H9 (cell line): ENCODE data around the gene EML4. TPM values are rescaled to one million over a fixed set of nuclear protein-coding genes. Genes with fewer than 3 reads are reported as not detected.
A peak's percentile ranks its signal among the peaks of the same experiment; 100 is the strongest.

Experiments used
- DNase-seq: peaks from one replicate; pipeline ENCODE4 v3.0.0-alpha.2; 2017
- H2AFZ ChIP-seq: one replicate; pipeline ENCODE4 v1.6.1; 2013; ENCODE audit warnings: mild to moderate bottlenecking, low read length, control low read depth, moderate library complexity
- H2AK5ac ChIP-seq: 2 replicates; pipeline ENCODE4 v1.6.1; 2013; ENCODE audit warnings: low read length, control low read depth, mixed read lengths; ENCODE audit not compliant: insufficient read length
- H2BK120ac ChIP-seq: one replicate; pipeline ENCODE4 v1.6.1; 2013; ENCODE audit warnings: low read depth, mild to moderate bottlenecking, low read length, control low read depth, inconsistent platforms; ENCODE audit not compliant: poor library complexity, severe bottlenecking
- H2BK12ac ChIP-seq: 2 replicates; pipeline ENCODE4 v1.6.1; 2013; ENCODE audit warnings: low read length, control low read depth, mixed read lengths, low read depth; ENCODE audit not compliant: insufficient read length
- H2BK15ac ChIP-seq: 2 replicates; pipeline ENCODE4 v1.6.1; 2013; ENCODE audit warnings: low read depth, low read length, control low read depth
- H2BK20ac ChIP-seq: one replicate; pipeline ENCODE4 v1.6.1; 2013; ENCODE audit warnings: low read depth, mild to moderate bottlenecking, low read length, control low read depth, inconsistent platforms; ENCODE audit not compliant: poor library complexity, severe bottlenecking
- H2BK5ac ChIP-seq: 2 replicates; pipeline ENCODE4 v1.6.1; 2013; ENCODE audit warnings: low read length, control low read depth, mixed read lengths; ENCODE audit not compliant: insufficient read length
- H3K14ac ChIP-seq: 2 replicates; pipeline ENCODE4 v1.6.1; 2013; ENCODE audit warnings: low read length, control low read depth; ENCODE audit not compliant: insufficient read depth
- H3K18ac ChIP-seq: 2 replicates; pipeline ENCODE4 v1.6.1; 2013; ENCODE audit warnings: low read depth, mild to moderate bottlenecking, mixed read lengths, low read length, control low read depth; ENCODE audit not compliant: insufficient read length
- H3K23ac ChIP-seq: 2 replicates; pipeline ENCODE4 v1.6.1; 2013; ENCODE audit warnings: low read length, control low read depth, mixed read lengths, low read depth; ENCODE audit not compliant: insufficient read length
- H3K23me2 ChIP-seq: 2 replicates; pipeline ENCODE4 v1.6.1; 2013; ENCODE audit warnings: low read depth, mild to moderate bottlenecking, mixed read lengths, low read length, control low read depth; ENCODE audit not compliant: insufficient read length, poor library complexity, severe bottlenecking
- H3K27ac ChIP-seq: 2 replicates; pipeline ENCODE4 v1.5.1; 2013; ENCODE audit warnings: low read length, control low read depth, mixed read lengths, low read depth; ENCODE audit not compliant: insufficient read length
- H3K27me3 ChIP-seq: 2 replicates; pipeline ENCODE4 v1.6.1; 2013; ENCODE audit warnings: low read length, control low read depth, inconsistent platforms; ENCODE audit not compliant: insufficient read depth
- H3K4ac ChIP-seq: 2 replicates; pipeline ENCODE4 v1.6.1; 2013; ENCODE audit warnings: low read depth, mild to moderate bottlenecking, control low read depth, inconsistent platforms, low read length, moderate library complexity
- H3K4me1 ChIP-seq: 2 replicates; pipeline ENCODE4 v1.6.1; 2013; ENCODE audit warnings: low read length, control low read depth, inconsistent platforms; ENCODE audit not compliant: insufficient read depth
- H3K4me2 ChIP-seq: 2 replicates; pipeline ENCODE4 v1.6.1; 2013; ENCODE audit warnings: low read length, control low read depth, mixed read lengths; ENCODE audit not compliant: insufficient read length, insufficient read depth
- H3K56ac ChIP-seq: 2 replicates; pipeline ENCODE4 v1.6.1; 2013; ENCODE audit warnings: low read depth, mild to moderate bottlenecking, mixed read lengths, low read length, control low read depth; ENCODE audit not compliant: insufficient read length
- H3K79me1 ChIP-seq: 2 replicates; pipeline ENCODE4 v1.6.1; 2013; ENCODE audit warnings: low read depth, mild to moderate bottlenecking, moderate library complexity, low read length, control low read depth, inconsistent platforms; ENCODE audit not compliant: insufficient read depth, poor library complexity, severe bottlenecking
- H3K79me2 ChIP-seq: 2 replicates; pipeline ENCODE4 v1.6.1; 2013; ENCODE audit warnings: low read length, control low read depth, inconsistent platforms; ENCODE audit not compliant: insufficient read depth
- H3K9ac ChIP-seq: 2 replicates; pipeline ENCODE4 v1.6.1; 2013; ENCODE audit warnings: low read length, control low read depth, mixed read lengths; ENCODE audit not compliant: insufficient read length; ENCODE audit errors: extremely low read depth
- H3K9me3 ChIP-seq: one replicate; pipeline ENCODE4 v1.6.1; 2013; ENCODE audit warnings: low read depth, low read length, inconsistent platforms; ENCODE audit not compliant: control insufficient read depth
- H3T11ph ChIP-seq: one replicate; pipeline ENCODE4 v1.6.1; 2013; ENCODE audit warnings: mild to moderate bottlenecking, low read length, control low read depth, inconsistent platforms
- H4K20me1 ChIP-seq: one replicate; pipeline ENCODE4 v1.6.1; 2013; ENCODE audit not compliant: control insufficient read depth, insufficient read length, insufficient read depth
- H4K5ac ChIP-seq: 2 replicates; pipeline ENCODE4 v1.6.1; 2013; ENCODE audit warnings: low read depth, mild to moderate bottlenecking, mixed read lengths, low read length, control low read depth; ENCODE audit not compliant: insufficient read length
- H4K8ac ChIP-seq: replicated peaks from 2 replicates; pipeline ENCODE4 v1.6.1; 2013; ENCODE audit warnings: low read length, control low read depth, mixed read lengths, low read depth; ENCODE audit not compliant: insufficient read length
- H4K91ac ChIP-seq: 2 replicates; pipeline ENCODE4 v1.6.1; 2013; ENCODE audit warnings: low read depth, mild to moderate bottlenecking, moderate library complexity, mixed read lengths, low read length, control low read depth; ENCODE audit not compliant: insufficient read length
- H3K27ac Mint-ChIP-seq, 3 experiments: 2 replicates in 2 of 3; 3 replicates in 1 of 3; pipeline ENCODE4 v1.8.0; 2020 to 2021; ENCODE audit warnings: mixed read lengths in 3 of 3, mild to moderate bottlenecking in 1 of 3, moderate library complexity in 1 of 3
- H3K27me3 Mint-ChIP-seq: 2 replicates; pipeline ENCODE4 v1.8.0; 2021; ENCODE audit warnings: low read depth, mild to moderate bottlenecking, moderate library complexity, mixed read lengths
- H3K36me3 Mint-ChIP-seq, 3 experiments: 2 replicates in 2 of 3; 3 replicates in 1 of 3; pipeline ENCODE4 v1.8.0; 2020 to 2021; ENCODE audit warnings: low read depth in 3 of 3, mixed read lengths in 3 of 3; ENCODE audit not compliant: insufficient read depth in 1 of 3
- H3K4me1 Mint-ChIP-seq, 2 experiments: 2 replicates each; pipeline ENCODE4 v1.8.0; 2020; ENCODE audit warnings: mixed read lengths in 2 of 2
- H3K4me3 Mint-ChIP-seq, 2 experiments: 2 replicates in 1 of 2; 3 replicates in 1 of 2; pipeline ENCODE4 v1.8.0; 2020 to 2021; ENCODE audit warnings: mild to moderate bottlenecking in 2 of 2, mixed read lengths in 2 of 2, moderate library complexity in 1 of 2
- H3K9me3 Mint-ChIP-seq, 2 experiments: 2 replicates in 1 of 2; 3 replicates in 1 of 2; pipeline ENCODE4 v1.8.0; 2020; ENCODE audit warnings: mild to moderate bottlenecking in 2 of 2, mixed read lengths in 2 of 2, moderate library complexity in 1 of 2
- CTCF ChIP-seq: fragments of 200-600 bp; sonication (generic); conservative IDR thresholded peaks from 3 replicates; pipeline ENCODE4 v1.8.0; 2021; ENCODE audit warnings: antibody characterized with exemption, mild to moderate bottlenecking
- WGBS: extraction: QIAGEN DNeasy Blood & Tissue Kit; methylation state at CpG from one replicate; pipeline ENCODE4 v1.1.7; 2013; ENCODE audit warnings: missing lambda C conversion rate, low lambda C conversion rate, mixed read lengths; ENCODE audit not compliant: insufficient read length; ENCODE audit errors: extremely low coverage; 5-methylcytosine and 5-hydroxymethylcytosine counted together
- total RNA-seq: library from RNA; stranded (reverse); gene quantifications from 2 replicates; pipeline ENCODE4 v1.2.1, GENCODE V29; 2021

The EML4 gene
- total RNA-seq, 1 experiment from 2014 or later = 68.6 TPM

- Histone ChIP-seq H3K56ac (no peak overlapping the region), H2BK5ac (no peak overlapping the region), H3K79me1 (peaks cover 7% of the 10 kb centered on the region), H3K4me2 (peak overlapping the region; percentile 16), H2BK20ac (no peak overlapping the region), H2AK5ac (no peak overlapping the region), H4K91ac (no peak overlapping the region), H2BK15ac (no peak overlapping the region), H2BK120ac (no peak overlapping the region), H3K23me2 (no peaks in the 10 kb centered on the region), H3K4ac (no peak overlapping the region), H4K5ac (no peak overlapping the region), H3K9me3 (no peaks in the 10 kb centered on the region), H4K8ac (no peak overlapping the region), H3K27me3 (no peaks in the 10 kb centered on the region), H3K9ac (no peak overlapping the region), H3K27ac (no peak overlapping the region), H3K23ac (no peak overlapping the region), H3K79me2 (peaks cover 5% of the 10 kb centered on the region; the same call in 1 of the 2 replicates), H2AFZ (no peak overlapping the region), H2BK12ac (no peak overlapping the region), H3T11ph (no peak overlapping the region), H3K14ac (no peak overlapping the region), H4K20me1 (no peaks in the 10 kb centered on the region), H3K4me1 (0 out of 2 replicates have a peak, but pooled peaks cover 5% of the 10 kb centered on the region), H3K18ac (no peak overlapping the region)
- TF ChIP-seq CTCF = peak; percentile 78
- no CpG with 5 or more reads among the region's 9 CpGs for WGBS
- H3K4me3 Mint-ChIP-seq = no peak overlapping the region
- peak; percentile 53 for DNase-seq
- peaks cover 0 to 2% of the 10 kb centered on the region in 2 experiments; a peak in 1 of 5 replicates for H3K9me3 Mint-ChIP-seq
- H3K27ac Mint-ChIP-seq = peak overlapping the region; percentile 24 to 71 (median 35); a peak in 4 of 7 replicates
- H3K36me3 Mint-ChIP-seq = peaks cover 0 to 9% (median 9%) of the 10 kb centered on the region in 3 experiments; a peak in 3 of 7 replicates
- peaks cover 18 to 19% of the 10 kb centered on the region in 2 experiments for H3K4me1 Mint-ChIP-seq
- H3K27me3 Mint-ChIP-seq = no peaks in the 10 kb centered on the region
Measured at GRCh38 chr2:42196403-42197267, 27.5 kb downstream of the EML4 start.
